Large intestine (tissue), 3 donors: ENCODE measurements around the gene PI4K2B. TPM values are rescaled to one million over a fixed set of nuclear protein-coding genes. Genes with fewer than 3 reads are reported as not detected.

ENCODE experiments used
- DNase-seq, 2 donors: peaks; one replicate each; pipeline versions ENCODE4 v3.0.0 to v3.0.0-alpha.2; 2013
- H3K27ac ChIP-seq: one replicate; pipeline ENCODE4 v1.5.1; 2013; ENCODE audit warnings: low read length
- H3K27me3 ChIP-seq: 2 replicates; pipeline ENCODE4 v1.6.1; 2013; ENCODE audit warnings: low read length; ENCODE audit not compliant: control insufficient read depth, insufficient read depth
- H3K36me3 ChIP-seq: 2 replicates; pipeline ENCODE4 v1.6.1; 2013; ENCODE audit warnings: low read length; ENCODE audit not compliant: control insufficient read depth, insufficient read depth
- H3K4me1 ChIP-seq: one replicate; pipeline ENCODE4 v1.6.1; 2013; ENCODE audit warnings: low read length; ENCODE audit not compliant: control insufficient read depth, insufficient read depth
- H3K4me3 ChIP-seq: one replicate; pipeline ENCODE4 v1.5.1; 2013; ENCODE audit warnings: low read length
- H3K9me3 ChIP-seq: one replicate; pipeline ENCODE4 v1.6.1; 2013; ENCODE audit warnings: mild to moderate bottlenecking, low read depth, low read length, moderate library complexity; ENCODE audit not compliant: control insufficient read depth
- WGBS: methylation state at CpG from one replicate; pipeline ENCODE4 v1.1.5; 2013; ENCODE audit warnings: low lambda C conversion rate; ENCODE audit not compliant: insufficient coverage; 5-methylcytosine and 5-hydroxymethylcytosine counted together
- polyA plus RNA-seq: library from polyadenylated mRNA; unstranded; fragments of 120-200 nt; gene quantifications from one replicate; pipeline ENCODE4 v1.2.1, GENCODE V29; 2013

PI4K2B gene
- polyA plus RNA-seq, 1 donor, result 31.8 TPM

GRCh38 chr4:25301471-25301870 lies 67.6 kb downstream of the PI4K2B start:
- DNase-seq, result no peak
- peaks cover 8% of the 10 kb centered on the region for H3K4me1 ChIP-seq
- no peak overlapping the region for H3K27ac ChIP-seq
- no peaks in the 10 kb centered on the region for H3K36me3 ChIP-seq
- H3K9me3 ChIP-seq, result no peaks in the 10 kb centered on the region
- 80% methylated on average over 1 of the region's 4 CpGs for WGBS
- no peak overlapping the region for H3K4me3 ChIP-seq
- no peaks in the 10 kb centered on the region for H3K27me3 ChIP-seq

- H3K9me3 ChIP-seq, result no peaks in the 10 kb centered on the region
- no peak for DNase-seq
- no peaks in the 10 kb centered on the region for H3K27me3 ChIP-seq
- no peak overlapping the region for H3K27ac ChIP-seq
- no CpG with 5 or more reads among the region's 9 CpGs for WGBS
- no peak overlapping the region for H3K4me3 ChIP-seq
- no peaks in the 10 kb centered on the region for H3K36me3 ChIP-seq
- H3K4me1 ChIP-seq, result peaks cover 8% of the 10 kb centered on the region
Measured at GRCh38 chr4:25302626-25303025, 68.8 kb downstream of the PI4K2B start.

GRCh38 chr4:25303578-25303977 lies 69.7 kb downstream of the PI4K2B start:
- Histone ChIP-seq H3K4me3 (no peak overlapping the region), H3K36me3 (no peaks in the 10 kb centered on the region), H3K9me3 (no peaks in the 10 kb centered on the region), H3K27ac (no peak overlapping the region), H3K4me1 (peaks cover 8% of the 10 kb centered on the region), H3K27me3 (no peaks in the 10 kb centered on the region)
- 83% methylated on average over 1 of the region's 3 CpGs for WGBS
- DNase-seq, result no peak

- H3K27me3 ChIP-seq, result no peaks in the 10 kb centered on the region
- H3K4me3 ChIP-seq, result no peak overlapping the region
- H3K4me1 ChIP-seq, result no peaks in the 10 kb centered on the region
- no peaks in the 10 kb centered on the region for H3K9me3 ChIP-seq
- DNase-seq, result no peak
- no CpG with 5 or more reads among the region's 4 CpGs for WGBS
- no peak overlapping the region for H3K27ac ChIP-seq
- no peaks in the 10 kb centered on the region for H3K36me3 ChIP-seq
Measured at GRCh38 chr4:25306518-25307057, 72.8 kb downstream of the PI4K2B start.

- Histone ChIP-seq H3K4me1 (no peaks in the 10 kb centered on the region), H3K36me3 (no peaks in the 10 kb centered on the region), H3K4me3 (no peak overlapping the region), H3K9me3 (no peaks in the 10 kb centered on the region), H3K27ac (no peak overlapping the region), H3K27me3 (no peaks in the 10 kb centered on the region)
- no CpG with 5 or more reads among the region's 7 CpGs for WGBS
- DNase-seq, result no peak
Measured at GRCh38 chr4:25307596-25307995, 73.8 kb downstream of the PI4K2B start.

- Histone ChIP-seq H3K27ac (no peak overlapping the region), H3K27me3 (no peaks in the 10 kb centered on the region), H3K9me3 (no peaks in the 10 kb centered on the region), H3K4me3 (no peak overlapping the region), H3K4me1 (no peaks in the 10 kb centered on the region), H3K36me3 (no peaks in the 10 kb centered on the region)
- no peak for DNase-seq
- WGBS, result no CpG with 5 or more reads among the region's 2 CpGs
Measured at GRCh38 chr4:25308306-25308705, 74.5 kb downstream of the PI4K2B start.

- H3K27me3 ChIP-seq, result no peaks in the 10 kb centered on the region
- H3K27ac ChIP-seq, result no peak overlapping the region
- no peaks in the 10 kb centered on the region for H3K9me3 ChIP-seq
- H3K4me3 ChIP-seq, result no peak overlapping the region
- no CpG with 5 or more reads among the region's 7 CpGs for WGBS
- no peak for DNase-seq
- H3K4me1 ChIP-seq, result no peaks in the 10 kb centered on the region
- no peaks in the 10 kb centered on the region for H3K36me3 ChIP-seq
Measured at GRCh38 chr4:25308761-25309160, 74.9 kb downstream of the PI4K2B start.

- Histone ChIP-seq H3K27me3 (no peaks in the 10 kb centered on the region), H3K4me3 (no peak overlapping the region), H3K4me1 (peaks cover 2% of the 10 kb centered on the region), H3K36me3 (no peaks in the 10 kb centered on the region), H3K9me3 (no peaks in the 10 kb centered on the region), H3K27ac (no peak overlapping the region)
- DNase-seq, result no peak
- no CpG with 5 or more reads among the region's 4 CpGs for WGBS
Measured at GRCh38 chr4:25310066-25310802, 76.4 kb downstream of the PI4K2B start.

- WGBS, result no CpG with 5 or more reads among the region's 1 CpG
- DNase-seq, result no peak
- H3K9me3 ChIP-seq, result no peaks in the 10 kb centered on the region
- no peaks in the 10 kb centered on the region for H3K27me3 ChIP-seq
- no peak overlapping the region for H3K4me3 ChIP-seq
- H3K27ac ChIP-seq, result no peak overlapping the region
- H3K36me3 ChIP-seq, result peaks cover 4% of the 10 kb centered on the region
- H3K4me1 ChIP-seq, result peaks cover 2% of the 10 kb centered on the region
Measured at GRCh38 chr4:25310803-25311166, 77.0 kb downstream of the PI4K2B start.

GRCh38 chr4:25312496-25313200 lies 78.8 kb downstream of the PI4K2B start, which contains the start of gene ZCCHC4:
TSS of gene ZCCHC4 (plus strand) at chr4:25312774. CDS start at chr4:25312810, 36 bp downstream.
- DNase-seq, result peak; percentile 91 to 96
- H3K4me1 ChIP-seq, result peaks cover 2% of the 10 kb centered on the region
- H3K36me3 ChIP-seq, result peaks cover 8% of the 10 kb centered on the region
- H3K27ac ChIP-seq, result peak within 1 kb of the TSS; percentile 95
- WGBS, result 0% methylated on average over 1 of the region's 40 CpGs
- peak within 1 kb of the TSS; percentile 87 for H3K4me3 ChIP-seq
- H3K27me3 ChIP-seq, result no peaks in the 10 kb centered on the region
- H3K9me3 ChIP-seq, result no peaks in the 10 kb centered on the region
